ENCODE results near the gene IFRD2. TPM values are rescaled to one million over a fixed set of nuclear protein-coding genes. Genes with fewer than 3 reads are reported as not detected.

Gene IFRD2
- total and polyA plus RNA-seq, 3 donors from 2014 or later, result 42.3 to 60.9 (median 55.3) TPM

DNA sequence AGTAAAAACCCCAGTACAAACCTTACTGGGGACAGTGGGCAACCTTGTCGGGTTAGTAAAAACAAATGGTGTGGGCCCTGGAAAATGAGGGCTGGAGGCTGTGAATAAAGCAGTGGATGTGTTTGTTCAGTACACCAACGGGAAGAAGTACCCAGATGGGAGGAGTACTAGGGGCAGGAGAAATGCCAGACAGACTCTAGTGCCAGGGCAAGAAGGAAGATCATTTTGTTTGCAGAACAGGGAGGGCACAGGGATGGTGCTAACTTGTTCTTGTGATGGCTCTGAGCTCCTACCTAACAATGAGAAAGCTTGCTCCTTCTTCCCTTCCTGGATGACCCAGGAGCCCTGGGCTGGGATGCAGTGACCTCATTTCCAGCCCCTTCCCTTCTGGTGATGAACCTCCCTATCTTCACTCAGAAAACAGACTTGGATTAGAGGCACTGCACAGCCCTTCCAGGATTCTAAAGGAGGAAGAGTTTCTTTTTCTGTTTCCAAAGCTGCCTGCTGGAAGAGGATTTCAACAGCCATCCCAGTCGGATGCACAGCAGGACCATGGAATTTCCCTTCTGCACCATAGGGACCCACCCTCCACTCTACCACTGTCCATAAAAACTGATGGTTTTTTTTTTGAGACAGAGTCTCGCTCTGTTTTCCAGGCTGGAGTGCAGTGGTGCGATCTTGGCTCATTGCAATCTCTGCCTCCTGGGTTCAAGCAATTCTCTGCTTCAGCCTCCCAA lies 42.3 kb upstream of the IFRD2 start:
- H3K4me3 ChIP-seq, result no peak overlapping the region
- H3K27me3 ChIP-seq, result no peaks in the 10 kb centered on the region
- no peaks in the 10 kb centered on the region for H3K36me3 ChIP-seq (ENCODE audit: low read depth, missing control alignments)
- no peak for DNase-seq
- no peaks in the 10 kb centered on the region for H3K9me3 ChIP-seq
- H3K4me1 ChIP-seq, result peaks cover 35% of the 10 kb centered on the region
- H3K27ac ChIP-seq, result peak overlapping the region in 1 of 2 donors; percentile 74
- intact Hi-C loops (cut with DNase I; ENCODE audit: low total_unique reads), result no loop called here
- 72% methylated on average over 5 of the region's 5 CpGs for WGBS, 2 donors
- no peak for TF ChIP-seq POLR2A (IDR thresholded peaks at IDR 0.05)
- TF ChIP-seq, protein P1, sequence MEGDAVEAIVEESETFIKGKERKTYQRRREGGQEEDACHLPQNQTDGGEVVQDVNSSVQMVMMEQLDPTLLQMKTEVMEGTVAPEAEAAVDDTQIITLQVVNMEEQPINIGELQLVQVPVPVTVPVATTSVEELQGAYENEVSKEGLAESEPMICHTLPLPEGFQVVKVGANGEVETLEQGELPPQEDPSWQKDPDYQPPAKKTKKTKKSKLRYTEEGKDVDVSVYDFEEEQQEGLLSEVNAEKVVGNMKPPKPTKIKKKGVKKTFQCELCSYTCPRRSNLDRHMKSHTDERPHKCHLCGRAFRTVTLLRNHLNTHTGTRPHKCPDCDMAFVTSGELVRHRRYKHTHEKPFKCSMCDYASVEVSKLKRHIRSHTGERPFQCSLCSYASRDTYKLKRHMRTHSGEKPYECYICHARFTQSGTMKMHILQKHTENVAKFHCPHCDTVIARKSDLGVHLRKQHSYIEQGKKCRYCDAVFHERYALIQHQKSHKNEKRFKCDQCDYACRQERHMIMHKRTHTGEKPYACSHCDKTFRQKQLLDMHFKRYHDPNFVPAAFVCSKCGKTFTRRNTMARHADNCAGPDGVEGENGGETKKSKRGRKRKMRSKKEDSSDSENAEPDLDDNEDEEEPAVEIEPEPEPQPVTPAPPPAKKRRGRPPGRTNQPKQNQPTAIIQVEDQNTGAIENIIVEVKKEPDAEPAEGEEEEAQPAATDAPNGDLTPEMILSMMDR (IDR thresholded peaks at IDR 0.05), result no peak

DNA sequence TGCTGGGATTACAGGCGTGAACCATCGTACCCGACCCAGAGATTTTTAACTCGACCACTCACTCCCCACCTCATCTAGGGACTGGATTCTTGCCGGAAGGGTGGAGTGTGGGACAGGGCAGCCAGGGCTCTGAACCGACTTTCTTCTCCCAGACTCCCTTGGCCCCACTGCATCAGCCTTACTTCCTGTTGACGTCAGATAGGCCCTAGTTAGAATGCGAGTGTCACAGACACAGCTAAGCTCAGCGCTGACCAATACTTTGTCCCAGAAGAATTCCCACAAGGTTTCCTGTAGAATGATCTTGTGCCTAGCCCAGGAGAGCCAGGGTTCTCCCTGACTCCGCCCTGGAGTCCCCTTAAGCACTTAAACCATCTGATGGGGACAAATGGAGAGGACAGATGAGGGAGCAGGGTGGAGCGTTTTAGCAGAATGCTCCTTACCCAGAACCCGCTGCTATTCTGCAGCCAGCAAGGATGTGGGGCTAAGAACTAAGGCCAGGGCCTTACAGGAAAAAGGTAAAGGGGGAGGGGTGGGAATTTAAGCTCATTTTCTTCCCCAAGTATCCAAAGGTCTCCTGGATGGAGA lies 41.6 kb upstream of the IFRD2 start:
- no peak overlapping the region for H3K4me3 ChIP-seq
- H3K27me3 ChIP-seq, result no peaks in the 10 kb centered on the region
- DNase-seq, result no peak
- intact Hi-C loops (cut with DNase I; ENCODE audit: low total_unique reads), result no loop called here
- peak overlapping the region in 1 of 2 donors; percentile 74 for H3K27ac ChIP-seq
- no peaks in the 10 kb centered on the region for H3K36me3 ChIP-seq (ENCODE audit: low read depth, missing control alignments)
- peaks cover 35% of the 10 kb centered on the region for H3K4me1 ChIP-seq
- no peak for TF ChIP-seq POLR2A (IDR thresholded peaks at IDR 0.05)
- TF ChIP-seq, protein P1 (IDR thresholded peaks at IDR 0.05), result no peak
- WGBS, 2 donors, result 62 to 73% methylated on average over 12 of the region's 12 CpGs
- no peaks in the 10 kb centered on the region for H3K9me3 ChIP-seq

DNA sequence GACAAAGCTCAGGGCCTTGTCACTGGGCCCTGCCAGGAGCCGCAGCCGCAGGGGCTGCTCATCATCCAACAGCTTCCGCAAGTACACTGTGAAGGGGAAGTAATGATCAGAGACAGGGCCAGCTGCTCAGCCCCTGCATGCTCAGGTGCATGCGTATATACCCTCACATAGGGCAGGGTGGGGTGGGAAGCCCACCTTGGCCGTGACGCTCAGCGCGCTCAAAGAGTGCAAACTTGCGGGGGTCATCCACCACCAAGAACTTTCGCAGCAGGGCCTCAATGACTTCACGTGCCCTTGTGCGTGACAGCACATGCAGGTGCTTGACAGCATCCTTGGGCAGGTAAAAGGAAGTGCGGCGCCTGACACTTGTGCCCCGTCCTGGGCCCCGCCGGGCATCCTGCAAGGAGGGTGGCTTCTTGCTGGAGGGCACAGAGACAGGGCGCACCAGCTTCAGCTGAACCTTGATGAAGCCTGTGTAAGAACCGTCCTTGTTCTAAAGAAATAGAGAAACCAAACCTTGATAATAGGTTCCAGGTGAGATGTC lies 39.2 kb upstream of the IFRD2 start:
- TF ChIP-seq POLR2A (IDR thresholded peaks at IDR 0.05), result no peak
- TF ChIP-seq, protein P1 (IDR thresholded peaks at IDR 0.05), result no peak
- Histone ChIP-seq H3K36me3 (ENCODE audit: low read depth, missing control alignments) (no peaks in the 10 kb centered on the region), H3K4me1 (peaks cover 42% of the 10 kb centered on the region), H3K27ac (no peak overlapping the region), H3K27me3 (no peaks in the 10 kb centered on the region), H3K9me3 (no peaks in the 10 kb centered on the region), H3K4me3 (no peak overlapping the region)
- no peak for DNase-seq
- 94 to 96% methylated on average over 15 to 19 of the region's 19 CpGs for WGBS, 2 donors
- intact Hi-C loops (cut with DNase I; ENCODE audit: low total_unique reads), result no loop called here

DNA sequence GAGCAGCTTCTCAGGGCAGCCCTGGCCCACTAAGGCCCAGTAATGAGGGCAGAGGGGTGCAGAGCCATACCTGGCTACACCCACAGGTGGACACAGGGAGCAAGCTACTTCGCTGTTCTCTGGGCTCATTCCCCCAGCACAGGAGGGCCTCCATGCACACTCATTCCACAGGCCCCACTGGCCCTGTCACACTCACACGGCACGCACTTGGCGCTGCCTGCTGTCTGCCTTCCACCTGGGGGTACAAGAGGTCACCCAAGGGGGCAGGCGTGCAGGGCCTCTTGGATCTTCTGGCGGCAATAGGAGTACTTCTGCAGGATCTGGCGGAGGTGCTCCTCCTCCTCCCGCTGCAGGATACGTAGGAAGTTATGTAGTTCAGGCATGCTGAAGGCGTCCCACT lies 38.1 kb upstream of the IFRD2 start:
- intact Hi-C loops (cut with DNase I; ENCODE audit: low total_unique reads), result no loop called here
- no peaks in the 10 kb centered on the region for H3K27me3 ChIP-seq

More for the DNA sequence above, 38.1 kb upstream of the IFRD2 start:
- Histone ChIP-seq H3K27ac (no peak overlapping the region), H3K4me3 (no peak overlapping the region), H3K4me1 (peaks cover 31% of the 10 kb centered on the region), H3K36me3 (ENCODE audit: low read depth, missing control alignments) (no peaks in the 10 kb centered on the region), H3K9me3 (no peaks in the 10 kb centered on the region)
- TF ChIP-seq, protein P1 (IDR thresholded peaks at IDR 0.05), result no peak
- no peak for TF ChIP-seq POLR2A (IDR thresholded peaks at IDR 0.05)
- WGBS, 2 donors, result 88 to 91% methylated on average over 10 of the region's 10 CpGs
- DNase-seq, result no peak

All from testis (tissue), 3 donors.